GM12892 (cell line): ENCODE results near the gene CASKIN2.

Experiments
- POLR2A ChIP-seq: IDR thresholded peaks from 2 replicates; pipeline ENCODE4 v1.6.1; 2011; ENCODE audit warnings: low read depth, low read length, control low read depth
- POLR2AphosphoS5 ChIP-seq: IDR thresholded peaks from 2 replicates; pipeline ENCODE4 v1.6.1; 2011; ENCODE audit warnings: low read depth, low read length, control low read depth
- TAF1 ChIP-seq: IDR thresholded peaks from 2 replicates; pipeline ENCODE4 v1.6.1; 2011; ENCODE audit warnings: low read depth, mild to moderate bottlenecking, control low read depth, low read length, borderline replicate concordance

- TF ChIP-seq TAF1 (no peak), POLR2A (no peak), POLR2AphosphoS5 (no peak)
These were observed 26.9 kb upstream of the CASKIN2 start for GRCh38 chr17:75542229-75542628.
